Measurements from ENCODE around the gene ZRANB3.
"Not testable (repeated sequence)": the region's sequence is repeated elsewhere in the genome, so short reads cannot be mapped to it uniquely, and the experiment has no call there.

ZRANB3 gene

GRCh38 chr2:135485441-135485840 is 45.6 kb downstream of the ZRANB3 start:
- no peak for DNase-seq

GRCh38 chr2:135475128-135475527 is 55.9 kb downstream of the ZRANB3 start:
- DNase-seq, result no peak

GRCh38 chr2:135473567-135473966 is 57.5 kb downstream of the ZRANB3 start:
- DNase-seq, result no peak

- no peak for DNase-seq
These were observed 59.9 kb downstream of the ZRANB3 start for GRCh38 chr2:135471106-135471505.

GRCh38 chr2:135457279-135457678 is 73.7 kb downstream of the ZRANB3 start:
- DNase-seq, result no peak

GRCh38 chr2:135456835-135457234 is 74.2 kb downstream of the ZRANB3 start:
- DNase-seq, result no peak

GRCh38 chr2:135456431-135456830 is 74.6 kb downstream of the ZRANB3 start:
- no peak for DNase-seq

GRCh38 chr2:135454608-135455007 is 76.4 kb downstream of the ZRANB3 start:
- no peak for DNase-seq

- DNase-seq, result not testable (repeated sequence)
These were observed 78.0 kb downstream of the ZRANB3 start for GRCh38 chr2:135453027-135453426.

- no peak for DNase-seq
These were observed 79.1 kb downstream of the ZRANB3 start for GRCh38 chr2:135451966-135452365.

GRCh38 chr2:135443013-135443412 is 88.0 kb downstream of the ZRANB3 start:
- not testable (repeated sequence) for DNase-seq

GRCh38 chr2:135435155-135435554 is 95.9 kb downstream of the ZRANB3 start:
- DNase-seq, result not testable (repeated sequence)

- DNase-seq, result no peak
These were observed 106.2 kb downstream of the ZRANB3 start for GRCh38 chr2:135424849-135425248.

- no peak for DNase-seq
These were observed 108.1 kb downstream of the ZRANB3 start for GRCh38 chr2:135422898-135423297.

GRCh38 chr2:135411646-135412045 is 119.4 kb downstream of the ZRANB3 start:
- no peak for DNase-seq

GRCh38 chr2:135409436-135409835 is 121.6 kb downstream of the ZRANB3 start:
- DNase-seq, result no peak

GRCh38 chr2:135396259-135396658 is 134.8 kb downstream of the ZRANB3 start:
- DNase-seq, result not testable (repeated sequence)

- no peak for DNase-seq
These were observed 144.0 kb downstream of the ZRANB3 start for GRCh38 chr2:135386993-135387392.

GRCh38 chr2:135378591-135378990 is 152.4 kb downstream of the ZRANB3 start:
- no peak for DNase-seq

GRCh38 chr2:135373702-135374101 is 157.3 kb downstream of the ZRANB3 start:
- DNase-seq, result no peak

- DNase-seq, result no peak
These were observed 181.1 kb downstream of the ZRANB3 start for GRCh38 chr2:135349941-135350340.

GRCh38 chr2:135348096-135348704 is 182.8 kb downstream of the ZRANB3 start:
- DNase-seq, result not testable (repeated sequence)

- no peak for DNase-seq
These were observed 193.9 kb downstream of the ZRANB3 start for GRCh38 chr2:135337071-135337470.

- DNase-seq, result no peak
These were observed 195.8 kb downstream of the ZRANB3 start for GRCh38 chr2:135335256-135335655.

GRCh38 chr2:135327146-135327545 is 203.9 kb downstream of the ZRANB3 start:
- DNase-seq, result no peak

Data from CD4-positive, alpha-beta T cell treated with Interleukin-15 for 1 hour (primary cell).